Activated CD8-positive, alpha-beta T cell treated with anti-CD3 and anti-CD28 coated beads for 36 hours (primary cell): ENCODE data around the gene TRAF3IP3. TPM values are rescaled to one million over a fixed set of nuclear protein-coding genes. Genes with fewer than 3 reads are reported as not detected.

Experiments used
- ATAC-seq: fragments of 200-7000 bp; cut with Tn5 transposase; one replicate; pipeline ENCODE4 v1.10.0; 2021; ENCODE audit warnings: mild to moderate bottlenecking, moderate library complexity
- CTCF ChIA-PET: fragments of 350-600 bp; sonication (Branson Sonifier 250); formaldehyde crosslinking; loops from one replicate; lab custom pipeline; 2021; ENCODE audit warnings: antibody characterized with exemption; lab: Charles Lee
- POLR2A ChIA-PET: fragments of 350-600 bp; sonication (Branson Sonifier 250); formaldehyde crosslinking; loops from one replicate; lab custom pipeline; 2021; ENCODE audit warnings: antibody characterized with exemption; lab: Charles Lee
- DNase-seq: peaks from one replicate; pipeline ENCODE4 v3.0.0-alpha.2; 2020
- H3K27ac Mint-ChIP-seq: one replicate; pipeline ENCODE4 v1.8.0; 2021; ENCODE audit warnings: mild to moderate bottlenecking, mixed read lengths
- H3K27me3 Mint-ChIP-seq: one replicate; pipeline ENCODE4 v1.8.0; 2021; ENCODE audit warnings: mixed read lengths
- H3K36me3 Mint-ChIP-seq: one replicate; pipeline ENCODE4 v1.8.0; 2021; ENCODE audit warnings: low read depth, mixed read lengths
- H3K4me1 Mint-ChIP-seq: one replicate; pipeline ENCODE4 v1.8.0; 2021; ENCODE audit warnings: low read depth, mixed read lengths
- H3K4me3 Mint-ChIP-seq: one replicate; pipeline ENCODE4 v1.8.0; 2021; ENCODE audit warnings: mild to moderate bottlenecking, moderate library complexity, mixed read lengths
- H3K9me3 Mint-ChIP-seq: one replicate; pipeline ENCODE4 v1.8.0; 2021; ENCODE audit warnings: mixed read lengths
- CTCF ChIP-seq: fragments of 200-600 bp; IDR thresholded peaks from one replicate; pipeline ENCODE4 v1.8.0; 2022; ENCODE audit warnings: antibody characterized with exemption, mild to moderate bottlenecking
- intact Hi-C: fragments of 100-400 bp; cut with micrococcal nuclease; formaldehyde crosslinking; loops from one replicate; pipeline ENCODE4 v1.10.0; 2022
- total RNA-seq, 2 experiments: library from RNA; stranded (reverse); gene quantifications; one replicate each; pipeline ENCODE4 v1.2.3, GENCODE V29; 2021

TRAF3IP3 gene
- total RNA-seq, 2 experiments from 2014 or later, result 194 TPM

DNA sequence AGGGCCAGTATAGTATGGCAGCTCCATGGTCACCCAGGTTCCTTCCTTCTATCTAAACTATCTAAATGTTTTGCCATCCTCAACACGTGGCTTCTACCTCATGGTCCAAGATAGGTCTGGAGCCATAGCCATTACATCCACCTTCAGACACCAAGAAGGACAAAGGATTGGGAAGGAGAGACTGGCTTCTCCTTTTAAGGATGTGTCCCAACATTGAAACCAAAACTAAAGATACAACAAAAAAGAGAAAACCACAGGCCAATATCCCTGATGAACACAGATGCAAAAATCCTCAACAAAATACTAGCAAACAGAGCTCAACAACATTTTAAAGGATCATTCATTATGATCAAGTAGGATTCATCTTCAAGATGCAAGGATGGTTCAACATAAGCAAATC is 26.4 kb upstream of the TRAF3IP3 start:
- Mint-ChIP-seq H3K36me3 (peaks cover 2% of the 10 kb centered on the region), H3K4me3 (no peak overlapping the region), H3K4me1 (peaks cover 40% of the 10 kb centered on the region), H3K27ac (no peak overlapping the region), H3K27me3 (no peaks in the 10 kb centered on the region), H3K9me3 (no peaks in the 10 kb centered on the region)
- TF ChIP-seq CTCF, result no peak
- CTCF ChIA-PET, result interaction anchor here (0.7 to 4.2 kb wide), 3 partner anchors 14 to 86 kb away, joined by 3 to 27 read pairs (median 8); no protein-coding TSS in a partner anchor
- ATAC-seq, result no peak
- POLR2A ChIA-PET, result interaction anchor here (1.0 to 1.1 kb wide), 2 partner anchors 22 to 26 kb away, joined by 4 to 5 read pairs; partner anchors contain the start of gene TRAF3IP3
- DNase-seq, result no peak
- intact Hi-C loops, result no loop called here

GRCh38 chr1:209732725-209733124 is 23.1 kb upstream of the TRAF3IP3 start:
- ChIA-PET POLR2A (no interaction called here), CTCF (no interaction called here)
- no peaks in the 10 kb centered on the region for H3K9me3 Mint-ChIP-seq
- H3K36me3 Mint-ChIP-seq, result peaks cover under 1% of the 10 kb centered on the region
- no peaks in the 10 kb centered on the region for H3K27me3 Mint-ChIP-seq
- H3K27ac Mint-ChIP-seq, result no peak overlapping the region
- DNase-seq (no peak), ATAC-seq (no peak)
- H3K4me1 Mint-ChIP-seq, result peaks cover 39% of the 10 kb centered on the region
- intact Hi-C loops, result no loop called here
- no peak for TF ChIP-seq CTCF
- no peak overlapping the region for H3K4me3 Mint-ChIP-seq

DNA sequence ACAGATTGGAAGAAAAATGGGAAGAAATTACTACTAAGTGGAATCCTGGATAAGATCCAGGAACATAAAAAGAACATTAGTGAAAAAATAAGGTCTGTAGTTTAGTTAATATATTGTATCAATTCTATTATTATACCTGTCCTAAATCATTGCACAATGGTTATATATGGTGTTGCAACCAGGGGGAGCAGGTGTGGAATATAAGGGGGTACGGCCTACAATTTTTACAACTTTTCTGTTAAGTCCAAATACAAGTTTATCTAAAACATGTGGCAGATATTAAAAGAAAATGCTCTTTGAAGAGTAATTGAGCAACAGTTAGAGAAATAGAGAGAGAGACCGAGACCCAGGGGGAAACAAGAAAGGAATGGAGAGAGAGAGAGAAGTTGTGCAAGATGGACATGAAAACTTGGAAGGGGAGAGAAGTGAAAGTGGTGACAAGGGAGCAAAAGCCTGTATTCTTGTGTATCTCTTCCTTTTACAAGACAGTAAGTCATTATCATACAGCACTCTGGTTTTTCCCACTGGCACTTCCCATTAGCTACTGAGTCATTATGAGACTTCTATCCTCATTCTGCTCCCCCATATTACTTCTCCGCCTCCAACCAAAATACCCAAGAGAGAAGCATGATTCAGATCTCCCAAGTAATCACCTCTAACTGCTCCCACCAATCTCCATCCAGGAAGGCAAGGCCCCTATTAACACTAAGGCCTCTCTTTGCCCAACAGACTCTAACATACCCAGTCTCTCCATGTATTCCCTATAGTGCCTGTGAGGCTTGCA is 22.3 kb upstream of the TRAF3IP3 start:
- intact Hi-C loops, result no loop called here
- ATAC-seq (no peak), DNase-seq (no peak)
- no peaks in the 10 kb centered on the region for H3K27me3 Mint-ChIP-seq
- TF ChIP-seq CTCF, result no peak
- no peaks in the 10 kb centered on the region for H3K36me3 Mint-ChIP-seq
- no peak overlapping the region for H3K27ac Mint-ChIP-seq
- H3K9me3 Mint-ChIP-seq, result no peaks in the 10 kb centered on the region
- CTCF ChIA-PET, result interaction anchor here (1.1 to 2.0 kb wide), 3 partner anchors 13 to 44 kb away, joined by 4 to 5 read pairs (median 4); no protein-coding TSS in a partner anchor
- POLR2A ChIA-PET, result interaction anchor here (0.9 to 4.1 kb wide), 2 partner anchors 9 to 22 kb away, joined by 4 to 20 read pairs; partner anchors contain the start of gene TRAF3IP3
- H3K4me3 Mint-ChIP-seq, result no peak overlapping the region
- H3K4me1 Mint-ChIP-seq, result peaks cover 38% of the 10 kb centered on the region

GRCh38 chr1:209736490-209737117 is 19.2 kb upstream of the TRAF3IP3 start:
- no peak for TF ChIP-seq CTCF
- Mint-ChIP-seq H3K27me3 (no peaks in the 10 kb centered on the region), H3K9me3 (no peaks in the 10 kb centered on the region), H3K4me1 (peaks cover 41% of the 10 kb centered on the region), H3K36me3 (no peaks in the 10 kb centered on the region), H3K27ac (peak overlapping the region; percentile 77), H3K4me3 (no peak overlapping the region)
- intact Hi-C loops, result no loop called here
- DNase-seq (no peak), ATAC-seq (peak; percentile 61)
- POLR2A ChIA-PET, result interaction anchor here (0.8 to 4.1 kb wide), 6 partner anchors 12 to 62 kb away, joined by 3 to 20 read pairs (median 4); no protein-coding TSS in a partner anchor
- CTCF ChIA-PET, result interaction anchor here (1.0 to 3.3 kb wide), 16 partner anchors 8 to 170 kb away, joined by 3 to 40 read pairs (median 4); partner anchors contain the start of gene TRAF3IP3
